IMR-90 (cell line): ENCODE measurements around the gene GRHL3. TPM values are rescaled to one million over a fixed set of nuclear protein-coding genes. Genes with fewer than 3 reads are reported as not detected.

Experiments used
- ATAC-seq: fragments of 200-7000 bp; cut with Tn5 transposase; 2 replicates; pipeline ENCODE4 v1.9.1; 2020; ENCODE audit warnings: low read depth, mild to moderate bottlenecking, moderate library complexity
- BruUV-seq: library from RNA; stranded (reverse); fragments of 400-500 nt; replicated peaks from 2 replicates; lab custom pipeline; 2021; lab: Mats Ljungman, UMichigan
- CTCF ChIA-PET: fragments of 300-600 bp; formaldehyde crosslinking; extraction: SDS; loops from one replicate; lab custom pipeline; 2021; ENCODE audit warnings: antibody characterized with exemption; lab: Yijun Ruan, JAX
- POLR2A ChIA-PET: fragments of 300-600 bp; sonication (Branson Sonifier 250); formaldehyde crosslinking; loops from one replicate; lab custom pipeline; 2022; ENCODE audit warnings: antibody characterized with exemption; ENCODE audit not compliant: unreplicated experiment; lab: Charles Lee
- DNase-seq: peaks from one replicate; pipeline ENCODE4 v3.0.0; 2013
- H2AFZ ChIP-seq: replicated peaks from 2 replicates; pipeline ENCODE3; 2013; ENCODE audit warnings: low read length, mild to moderate bottlenecking; ENCODE audit not compliant: poor library complexity
- H2AK5ac ChIP-seq: 2 replicates; pipeline ENCODE4 v1.6.1; 2013; ENCODE audit warnings: low read depth, low read length, inconsistent platforms
- H2AK9ac ChIP-seq: replicated peaks from 2 replicates; pipeline ENCODE3; 2013; ENCODE audit warnings: mild to moderate bottlenecking, low read depth, low read length, moderate library complexity; ENCODE audit not compliant: poor library complexity
- H2BK120ac ChIP-seq: 2 replicates; pipeline ENCODE4 v1.6.1; 2013; ENCODE audit warnings: low read depth, low read length, inconsistent platforms
- H2BK15ac ChIP-seq: 3 replicates; pipeline ENCODE4 v1.6.1; 2013; ENCODE audit warnings: low read depth, low read length, inconsistent platforms
- H2BK20ac ChIP-seq: 2 replicates; pipeline ENCODE4 v1.6.1; 2013; ENCODE audit warnings: low read depth, mild to moderate bottlenecking, inconsistent platforms, low read length, moderate library complexity
- H2BK5ac ChIP-seq: 2 replicates; pipeline ENCODE4 v1.6.1; 2013; ENCODE audit warnings: mild to moderate bottlenecking, low read depth, low read length, inconsistent platforms; ENCODE audit not compliant: poor library complexity, severe bottlenecking
- H3K14ac ChIP-seq: replicated peaks from 2 replicates; pipeline ENCODE4 v1.6.1; 2013; ENCODE audit warnings: low read depth, low read length, inconsistent platforms
- H3K18ac ChIP-seq: 2 replicates; pipeline ENCODE4 v1.6.1; 2013; ENCODE audit warnings: low read depth, low read length, control low read depth
- H3K23ac ChIP-seq: 2 replicates; pipeline ENCODE4 v1.6.1; 2013; ENCODE audit warnings: low read depth, low read length, inconsistent platforms
- H3K27ac ChIP-seq: 2 replicates; pipeline ENCODE4 v1.5.1; 2013; ENCODE audit warnings: mild to moderate bottlenecking, control low read depth, low read length; ENCODE audit not compliant: insufficient read depth
- H3K27me3 ChIP-seq: 2 replicates; pipeline ENCODE4 v1.6.1; 2013; ENCODE audit warnings: low read length; ENCODE audit not compliant: control insufficient read depth, insufficient read depth
- H3K36me3 ChIP-seq: 2 replicates; pipeline ENCODE4 v1.6.1; 2013; ENCODE audit warnings: low read length, mixed read lengths; ENCODE audit not compliant: control insufficient read depth, insufficient read depth
- H3K4ac ChIP-seq: 2 replicates; pipeline ENCODE4 v1.6.1; 2013; ENCODE audit warnings: low read depth, low read length, inconsistent platforms
- H3K4me1 ChIP-seq: 2 replicates; pipeline ENCODE4 v1.6.1; 2013; ENCODE audit warnings: low read length, mixed read lengths; ENCODE audit not compliant: control insufficient read depth, insufficient read depth
- H3K4me2 ChIP-seq: 2 replicates; pipeline ENCODE4 v1.6.1; 2013; ENCODE audit warnings: low read depth, mild to moderate bottlenecking, control low read depth, low read length, moderate library complexity
- H3K4me3 ChIP-seq: 2 replicates; pipeline ENCODE4 v1.5.1; 2013; ENCODE audit warnings: low read depth, mild to moderate bottlenecking, control low read depth, low read length, moderate library complexity; ENCODE audit not compliant: insufficient read depth
- H3K56ac ChIP-seq: 2 replicates; pipeline ENCODE4 v1.6.1; 2013; ENCODE audit warnings: low read length, inconsistent platforms; ENCODE audit not compliant: insufficient read depth; ENCODE audit errors: extremely low read depth
- H3K79me1 ChIP-seq, 2 experiments: 2 replicates each; pipeline ENCODE4 v1.6.1; 2013; ENCODE audit warnings: low read length in 2 of 2, inconsistent platforms in 1 of 2, low read depth in 1 of 2
- H3K9ac ChIP-seq: 2 replicates; pipeline ENCODE4 v1.6.1; 2013; ENCODE audit warnings: low read depth, low read length, control low read depth
- H3K9me1 ChIP-seq: 2 replicates; pipeline ENCODE4 v1.6.1; 2013; ENCODE audit warnings: low read length, inconsistent platforms; ENCODE audit not compliant: insufficient read depth
- H3K9me3 ChIP-seq: 2 replicates; pipeline ENCODE4 v1.6.1; 2013; ENCODE audit warnings: low read length; ENCODE audit not compliant: control insufficient read depth, insufficient read depth
- H4K20me1 ChIP-seq: 2 replicates; pipeline ENCODE4 v1.6.1; 2013; ENCODE audit warnings: low read length, inconsistent platforms; ENCODE audit not compliant: insufficient read depth
- H4K5ac ChIP-seq: 2 replicates; pipeline ENCODE4 v1.6.1; 2013; ENCODE audit warnings: mild to moderate bottlenecking, low read depth, low read length, control low read depth
- H4K8ac ChIP-seq, 2 experiments: 2 replicates each; pipeline ENCODE4 v1.6.1; 2013; ENCODE audit warnings: low read depth in 2 of 2, low read length in 2 of 2, control low read depth in 1 of 2, inconsistent platforms in 1 of 2
- H4K91ac ChIP-seq: 2 replicates; pipeline ENCODE4 v1.6.1; 2013; ENCODE audit warnings: low read depth, low read length, inconsistent platforms; ENCODE audit not compliant: insufficient read depth
- BHLHE40 ChIP-seq: fragments of 150-350 bp; IDR thresholded peaks from 2 replicates; pipeline ENCODE4 v1.6.1; 2016; ENCODE audit warnings: mild to moderate bottlenecking, low read depth, low read length
- CEBPB ChIP-seq: IDR thresholded peaks from 2 replicates; pipeline ENCODE4 v1.6.1; 2012; ENCODE audit warnings: low read depth, low read length, improper control_type of control experiment
- CHD1 ChIP-seq: IDR thresholded peaks from 2 replicates; pipeline ENCODE4 v1.6.1; 2012; ENCODE audit warnings: low read depth, low read length, improper control_type of control experiment
- CTCF ChIP-seq: conservative IDR thresholded peaks from 2 replicates; pipeline ENCODE4 v1.5.1; 2012; ENCODE audit warnings: mild to moderate bottlenecking, low read depth, low read length, improper control_type of control experiment
- ELK1 ChIP-seq: fragments of 150-350 bp; IDR thresholded peaks from 2 replicates; pipeline ENCODE4 v1.6.1; 2016; ENCODE audit warnings: low read depth, mild to moderate bottlenecking, low read length, moderate library complexity, borderline replicate concordance
- FOS ChIP-seq: fragments of 150-350 bp; IDR thresholded peaks from 2 replicates; pipeline ENCODE4 v1.6.1; 2016; ENCODE audit warnings: low read depth, low read length
- MAFK ChIP-seq: IDR thresholded peaks from 2 replicates; pipeline ENCODE4 v1.6.1; 2012; ENCODE audit warnings: low read depth, low read length, improper control_type of control experiment
- MAZ ChIP-seq: IDR thresholded peaks from 2 replicates; pipeline ENCODE4 v1.6.1; 2012; ENCODE audit warnings: low read depth, mild to moderate bottlenecking, low read length, improper control_type of control experiment, moderate library complexity, borderline replicate concordance
- MXI1 ChIP-seq: IDR thresholded peaks from 2 replicates; pipeline ENCODE4 v1.6.1; 2012; ENCODE audit warnings: low read depth, mild to moderate bottlenecking, low read length, moderate library complexity, borderline replicate concordance
- NFE2L2 ChIP-seq: fragments of 150-350 bp; IDR thresholded peaks from 2 replicates; pipeline ENCODE4 v1.6.1; 2016; ENCODE audit warnings: low read depth, mild to moderate bottlenecking, low read length
- POLR2A ChIP-seq: IDR thresholded peaks from 2 replicates; pipeline ENCODE4 v1.6.1; 2012; ENCODE audit warnings: mild to moderate bottlenecking, low read depth, low read length
- RAD21 ChIP-seq: IDR thresholded peaks from 2 replicates; pipeline ENCODE4 v1.6.1; 2012; ENCODE audit warnings: low read length, improper control_type of control experiment
- RCOR1 ChIP-seq: IDR thresholded peaks from 2 replicates; pipeline ENCODE4 v1.6.1; 2012; ENCODE audit warnings: mild to moderate bottlenecking, low read length, improper control_type of control experiment; ENCODE audit not compliant: insufficient replicate concordance
- RFX5 ChIP-seq: IDR thresholded peaks from 2 replicates; pipeline ENCODE4 v1.8.0; 2012; ENCODE audit warnings: low read depth, mild to moderate bottlenecking, low read length, moderate library complexity
- SMC3 ChIP-seq: fragments of 150-350 bp; IDR thresholded peaks from 2 replicates; pipeline ENCODE4 v1.6.1; 2016; ENCODE audit warnings: low read depth, mild to moderate bottlenecking, antibody characterized with exemption, low read length, moderate library complexity
- USF2 ChIP-seq: fragments of 150-350 bp; IDR thresholded peaks from 2 replicates; pipeline ENCODE4 v1.6.1; 2017; ENCODE audit warnings: mild to moderate bottlenecking, antibody characterized with exemption, low read length, low read depth
- WGBS, 2 experiments: methylation state at CpG; one replicate each; pipeline versions ENCODE4 v1.1.5 to v1.1.7; 2013; ENCODE audit warnings: missing lambda C conversion rate in 2 of 2; ENCODE audit not compliant: insufficient read length in 1 of 2; ENCODE audit errors: extremely low coverage in 2 of 2; 5-methylcytosine and 5-hydroxymethylcytosine counted together
- dilution Hi-C: fragments of 300-500 bp; cut with HindIII; formaldehyde crosslinking; loops from one replicate; pipeline ENCODE4 v1.14.3; 2018; ENCODE audit warnings: low sequenced_read_pairs; ENCODE audit not compliant: unreplicated experiment
- in situ Hi-C: fragments of 300-500 bp; cut with MboI; formaldehyde crosslinking; loops from 3 replicates; pipeline ENCODE4 v1.14.3; 2019; ENCODE audit warnings: low sequenced_read_pairs, inconsistent platforms, mixed read lengths
- intact Hi-C: fragments of 100-400 bp; cut with micrococcal nuclease; formaldehyde crosslinking; loops from 2 replicates; pipeline ENCODE4 v1.10.0; 2022
- polyA plus RNA-seq, 3 experiments: library from polyadenylated mRNA; depleted of rRNA; stranded (reverse); fragments of >200 nt; gene quantifications; 2 replicates each; pipeline ENCODE4 v1.2.3, GENCODE V29; 2012; ENCODE audit warnings: low replicate concordance in 1 of 3
- total RNA-seq: library from RNA; depleted of rRNA; stranded (reverse); fragments of >200 nt; gene quantifications from 2 replicates; pipeline ENCODE4 v1.2.3, GENCODE V29; 2012

The GRHL3 gene
- total and polyA plus RNA-seq, 2 of the 4 experiments (the other 2 are of a cell fraction): not detected

- no peak overlapping the region for H3K14ac ChIP-seq
- H3K27me3 ChIP-seq: no peaks in the 10 kb centered on the region
- intact Hi-C loops (no loop called here), in situ Hi-C loops (no loop called here), dilution Hi-C loops (no loop called here)
- no peak overlapping the region for H3K18ac ChIP-seq
- H3K9me3 ChIP-seq: no peaks in the 10 kb centered on the region
- no peak overlapping the region for H2BK20ac ChIP-seq
- no peak overlapping the region for H4K91ac ChIP-seq
- DNase-seq (no peak), ATAC-seq (no peak)
- H4K5ac ChIP-seq: no peak overlapping the region
- WGBS, 2 experiments: no CpG with 5 or more reads among the region's 7 CpGs
- TF ChIP-seq CTCF (no peak), NFE2L2 (no peak), MXI1 (no peak), CHD1 (no peak), USF2 (no peak), FOS (no peak), SMC3 (no peak), RAD21 (no peak), RCOR1 (no peak), ELK1 (no peak), BHLHE40 (no peak), MAZ (no peak), RFX5 (no peak), CEBPB (no peak), POLR2A (no peak), MAFK (no peak)
- peaks cover 2% of the 10 kb centered on the region; the same call in 1 of the 2 replicates for H3K36me3 ChIP-seq
- H3K4me3 ChIP-seq: no peak overlapping the region
- H3K56ac ChIP-seq: no peak overlapping the region
- H3K23ac ChIP-seq: no peak overlapping the region
- H4K8ac ChIP-seq: no peak overlapping the region
- H3K4me1 ChIP-seq: peaks cover 3% of the 10 kb centered on the region; the same call in 1 of the 2 replicates
- H2BK15ac ChIP-seq: no peak overlapping the region
- H2BK5ac ChIP-seq: no peak overlapping the region
- no peaks in the 10 kb centered on the region for H3K79me1 ChIP-seq
- H4K20me1 ChIP-seq: 0 out of 2 replicates have a peak, but pooled peaks cover under 1% of the 10 kb centered on the region
- no peak overlapping the region for H2AK5ac ChIP-seq
- no peak overlapping the region for H3K9ac ChIP-seq
- BruUV-seq: no TSS peak
- H2AFZ ChIP-seq: no peak overlapping the region
- H2AK9ac ChIP-seq: no peak overlapping the region
- ChIA-PET POLR2A (no interaction called here), CTCF (no interaction called here)
- no peak overlapping the region for H2BK120ac ChIP-seq
- H3K4me2 ChIP-seq: no peak overlapping the region
- H3K9me1 ChIP-seq: peaks cover 3% of the 10 kb centered on the region; the same call in 1 of the 2 replicates
- no peak overlapping the region for H3K27ac ChIP-seq
- no peak overlapping the region for H3K4ac ChIP-seq
These were observed 37.9 kb downstream of the GRHL3 start for GRCh38 chr1:24357038-24357437.
